D721Med (cell line): ENCODE measurements around the gene SMIM21.

Experiments used
- DNase-seq: peaks from one replicate; pipeline ENCODE4 v3.0.0; 2011; ENCODE audit warnings: low spot score; ENCODE audit not compliant: insufficient read length
- FAIRE-seq: peaks from 2 replicates; lab custom pipeline; 2011; peaks lifted over from hg19 to GRCh38; lab: Jason Lieb, UNC
- TF ChIP-seq, protein P1 (sequence below): IDR thresholded peaks from 2 replicates; pipeline ENCODE4 v1.5.1; 2012; ENCODE audit warnings: mild to moderate bottlenecking, control low read depth; ENCODE audit not compliant: insufficient read depth; ENCODE audit errors: missing control alignments

The SMIM21 gene

GRCh38 chr18:75377258-75377657 is 50.2 kb downstream of the SMIM21 start:
- TF ChIP-seq, protein P1, sequence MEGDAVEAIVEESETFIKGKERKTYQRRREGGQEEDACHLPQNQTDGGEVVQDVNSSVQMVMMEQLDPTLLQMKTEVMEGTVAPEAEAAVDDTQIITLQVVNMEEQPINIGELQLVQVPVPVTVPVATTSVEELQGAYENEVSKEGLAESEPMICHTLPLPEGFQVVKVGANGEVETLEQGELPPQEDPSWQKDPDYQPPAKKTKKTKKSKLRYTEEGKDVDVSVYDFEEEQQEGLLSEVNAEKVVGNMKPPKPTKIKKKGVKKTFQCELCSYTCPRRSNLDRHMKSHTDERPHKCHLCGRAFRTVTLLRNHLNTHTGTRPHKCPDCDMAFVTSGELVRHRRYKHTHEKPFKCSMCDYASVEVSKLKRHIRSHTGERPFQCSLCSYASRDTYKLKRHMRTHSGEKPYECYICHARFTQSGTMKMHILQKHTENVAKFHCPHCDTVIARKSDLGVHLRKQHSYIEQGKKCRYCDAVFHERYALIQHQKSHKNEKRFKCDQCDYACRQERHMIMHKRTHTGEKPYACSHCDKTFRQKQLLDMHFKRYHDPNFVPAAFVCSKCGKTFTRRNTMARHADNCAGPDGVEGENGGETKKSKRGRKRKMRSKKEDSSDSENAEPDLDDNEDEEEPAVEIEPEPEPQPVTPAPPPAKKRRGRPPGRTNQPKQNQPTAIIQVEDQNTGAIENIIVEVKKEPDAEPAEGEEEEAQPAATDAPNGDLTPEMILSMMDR = no peak
- FAIRE-seq (no peak), DNase-seq (no peak)

- FAIRE-seq (no peak), DNase-seq (no peak)
- TF ChIP-seq, protein P1 = no peak
These were observed 51.5 kb downstream of the SMIM21 start for GRCh38 chr18:75376004-75376403.

GRCh38 chr18:75375341-75375740 is 52.2 kb downstream of the SMIM21 start:
- DNase-seq (no peak), FAIRE-seq (no peak)
- TF ChIP-seq, protein P1 = no peak

DNA sequence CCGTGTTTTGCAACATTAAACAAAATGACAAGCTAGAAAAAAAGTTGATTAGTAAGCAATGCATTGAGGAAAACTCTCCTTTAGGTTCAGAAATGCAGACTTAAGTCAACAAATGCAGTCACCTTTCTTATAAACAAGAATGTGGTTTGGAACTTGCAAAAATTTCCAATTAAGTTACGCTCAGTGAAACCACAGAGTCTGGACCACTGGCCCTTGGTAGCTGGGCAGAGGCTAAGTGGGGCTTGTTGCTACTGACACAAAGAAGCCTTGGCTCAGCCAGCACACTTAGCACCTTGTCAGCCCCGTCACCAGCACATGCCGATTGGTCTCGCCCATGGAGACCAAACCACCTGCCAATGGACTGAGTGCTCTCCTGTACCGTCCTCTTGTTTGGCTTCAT is 53.0 kb downstream of the SMIM21 start:
- DNase-seq (no peak), FAIRE-seq (peak; percentile 87)
- TF ChIP-seq, protein P1 = no peak

DNA sequence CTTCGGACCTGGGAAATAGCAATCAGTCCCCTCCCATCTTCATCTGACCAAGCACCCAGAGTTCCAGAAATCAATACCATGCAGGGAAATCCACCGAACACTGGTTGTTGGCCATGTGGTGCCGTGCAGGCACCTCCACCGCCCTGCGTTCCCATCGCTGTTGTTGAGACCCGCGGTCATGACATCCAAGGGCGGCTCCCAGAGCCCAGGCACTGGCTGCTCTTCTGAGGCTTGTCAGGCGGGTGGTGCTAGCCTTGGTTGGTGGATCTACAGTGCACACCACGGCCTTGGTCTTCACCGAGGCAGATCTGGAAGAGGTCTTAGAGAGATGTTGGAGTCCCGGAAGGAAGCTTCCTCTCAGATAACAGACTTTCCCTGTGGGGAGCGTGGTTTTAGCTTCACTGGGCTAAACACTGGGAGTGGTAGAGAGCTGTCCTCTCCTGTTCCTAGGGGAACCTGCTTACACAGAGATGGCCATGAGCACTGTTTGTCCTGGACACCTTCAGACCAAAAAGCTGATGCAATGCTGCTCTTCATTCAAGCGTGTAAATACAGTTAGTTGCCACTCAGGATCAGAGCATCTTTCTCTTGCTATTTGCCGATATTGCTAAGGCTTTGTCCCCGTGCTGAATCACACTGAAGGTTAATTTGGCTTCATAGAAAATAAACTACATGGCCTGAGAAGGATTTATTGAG is 58.3 kb downstream of the SMIM21 start:
- TF ChIP-seq, protein P1 = no peak
- DNase-seq (no peak), FAIRE-seq (peak; percentile 11)

DNA sequence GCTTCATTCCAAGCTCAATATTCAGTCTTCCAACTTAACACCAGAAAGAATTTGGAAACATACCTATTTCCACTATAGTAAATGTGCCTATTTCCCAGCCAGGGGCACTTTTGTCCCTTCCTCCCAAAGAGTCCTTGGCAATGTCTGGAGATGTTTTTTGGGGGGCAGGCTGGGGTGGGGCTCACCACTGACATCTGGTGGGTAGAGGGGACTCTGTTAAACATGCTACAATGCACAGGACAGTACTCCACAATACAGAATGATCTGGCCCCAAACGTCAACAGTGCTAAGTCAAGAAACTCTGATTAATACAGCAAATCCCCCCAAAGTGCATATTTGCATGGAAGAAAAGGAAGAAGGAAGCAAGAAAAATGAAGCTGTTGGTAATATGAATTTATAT is 61.7 kb downstream of the SMIM21 start:
- TF ChIP-seq, protein P1 = peak; percentile 2
- no peak for DNase-seq
- FAIRE-seq = no peak

DNA sequence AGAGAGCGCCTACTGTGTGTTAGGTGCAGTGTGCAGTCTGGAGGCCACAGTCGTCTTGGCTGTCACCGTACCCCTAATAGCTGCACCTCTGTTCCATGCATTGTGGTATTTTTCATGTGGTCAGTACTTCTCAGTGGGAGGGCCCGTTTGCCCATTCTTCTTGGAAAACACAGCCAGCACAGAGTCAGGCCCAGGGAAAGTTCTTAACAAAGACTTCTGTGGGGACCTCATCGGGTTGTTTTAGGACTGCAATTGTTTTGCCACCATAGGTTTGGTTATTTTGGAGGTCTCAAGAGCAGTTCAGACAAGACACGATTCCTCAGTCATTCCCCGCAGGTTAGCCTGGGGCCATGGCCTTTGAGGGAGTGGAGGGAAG is 62.3 kb downstream of the SMIM21 start:
- FAIRE-seq (no peak), DNase-seq (no peak)
- TF ChIP-seq, protein P1 = no peak
